H9 (cell line): ENCODE results near the gene UPF2. TPM values are rescaled to one million over a fixed set of nuclear protein-coding genes. Genes with fewer than 3 reads are reported as not detected.

Source experiments
- DNase-seq: peaks from one replicate; pipeline ENCODE4 v3.0.0-alpha.2; 2017
- H2AFZ ChIP-seq: one replicate; pipeline ENCODE4 v1.6.1; 2013; ENCODE audit warnings: mild to moderate bottlenecking, low read length, control low read depth, moderate library complexity
- H2AK5ac ChIP-seq: 2 replicates; pipeline ENCODE4 v1.6.1; 2013; ENCODE audit warnings: low read length, control low read depth, mixed read lengths; ENCODE audit not compliant: insufficient read length
- H2BK120ac ChIP-seq: one replicate; pipeline ENCODE4 v1.6.1; 2013; ENCODE audit warnings: low read depth, mild to moderate bottlenecking, low read length, control low read depth, inconsistent platforms; ENCODE audit not compliant: poor library complexity, severe bottlenecking
- H2BK12ac ChIP-seq: 2 replicates; pipeline ENCODE4 v1.6.1; 2013; ENCODE audit warnings: low read length, control low read depth, mixed read lengths, low read depth; ENCODE audit not compliant: insufficient read length
- H2BK15ac ChIP-seq: 2 replicates; pipeline ENCODE4 v1.6.1; 2013; ENCODE audit warnings: low read depth, low read length, control low read depth
- H2BK20ac ChIP-seq: one replicate; pipeline ENCODE4 v1.6.1; 2013; ENCODE audit warnings: low read depth, mild to moderate bottlenecking, low read length, control low read depth, inconsistent platforms; ENCODE audit not compliant: poor library complexity, severe bottlenecking
- H2BK5ac ChIP-seq: 2 replicates; pipeline ENCODE4 v1.6.1; 2013; ENCODE audit warnings: low read length, control low read depth, mixed read lengths; ENCODE audit not compliant: insufficient read length
- H3K14ac ChIP-seq: 2 replicates; pipeline ENCODE4 v1.6.1; 2013; ENCODE audit warnings: low read length, control low read depth; ENCODE audit not compliant: insufficient read depth
- H3K18ac ChIP-seq: 2 replicates; pipeline ENCODE4 v1.6.1; 2013; ENCODE audit warnings: low read depth, mild to moderate bottlenecking, mixed read lengths, low read length, control low read depth; ENCODE audit not compliant: insufficient read length
- H3K23ac ChIP-seq: 2 replicates; pipeline ENCODE4 v1.6.1; 2013; ENCODE audit warnings: low read length, control low read depth, mixed read lengths, low read depth; ENCODE audit not compliant: insufficient read length
- H3K23me2 ChIP-seq: 2 replicates; pipeline ENCODE4 v1.6.1; 2013; ENCODE audit warnings: low read depth, mild to moderate bottlenecking, mixed read lengths, low read length, control low read depth; ENCODE audit not compliant: insufficient read length, poor library complexity, severe bottlenecking
- H3K27ac ChIP-seq: 2 replicates; pipeline ENCODE4 v1.5.1; 2013; ENCODE audit warnings: low read length, control low read depth, mixed read lengths, low read depth; ENCODE audit not compliant: insufficient read length
- H3K27me3 ChIP-seq: 2 replicates; pipeline ENCODE4 v1.6.1; 2013; ENCODE audit warnings: low read length, control low read depth, inconsistent platforms; ENCODE audit not compliant: insufficient read depth
- H3K4ac ChIP-seq: 2 replicates; pipeline ENCODE4 v1.6.1; 2013; ENCODE audit warnings: low read depth, mild to moderate bottlenecking, control low read depth, inconsistent platforms, low read length, moderate library complexity
- H3K4me1 ChIP-seq: 2 replicates; pipeline ENCODE4 v1.6.1; 2013; ENCODE audit warnings: low read length, control low read depth, inconsistent platforms; ENCODE audit not compliant: insufficient read depth
- H3K4me2 ChIP-seq: 2 replicates; pipeline ENCODE4 v1.6.1; 2013; ENCODE audit warnings: low read length, control low read depth, mixed read lengths; ENCODE audit not compliant: insufficient read length, insufficient read depth
- H3K56ac ChIP-seq: 2 replicates; pipeline ENCODE4 v1.6.1; 2013; ENCODE audit warnings: low read depth, mild to moderate bottlenecking, mixed read lengths, low read length, control low read depth; ENCODE audit not compliant: insufficient read length
- H3K79me1 ChIP-seq: 2 replicates; pipeline ENCODE4 v1.6.1; 2013; ENCODE audit warnings: low read depth, mild to moderate bottlenecking, moderate library complexity, low read length, control low read depth, inconsistent platforms; ENCODE audit not compliant: insufficient read depth, poor library complexity, severe bottlenecking
- H3K79me2 ChIP-seq: 2 replicates; pipeline ENCODE4 v1.6.1; 2013; ENCODE audit warnings: low read length, control low read depth, inconsistent platforms; ENCODE audit not compliant: insufficient read depth
- H3K9ac ChIP-seq: 2 replicates; pipeline ENCODE4 v1.6.1; 2013; ENCODE audit warnings: low read length, control low read depth, mixed read lengths; ENCODE audit not compliant: insufficient read length; ENCODE audit errors: extremely low read depth
- H3K9me3 ChIP-seq: one replicate; pipeline ENCODE4 v1.6.1; 2013; ENCODE audit warnings: low read depth, low read length, inconsistent platforms; ENCODE audit not compliant: control insufficient read depth
- H3T11ph ChIP-seq: one replicate; pipeline ENCODE4 v1.6.1; 2013; ENCODE audit warnings: mild to moderate bottlenecking, low read length, control low read depth, inconsistent platforms
- H4K20me1 ChIP-seq: one replicate; pipeline ENCODE4 v1.6.1; 2013; ENCODE audit not compliant: control insufficient read depth, insufficient read length, insufficient read depth
- H4K5ac ChIP-seq: 2 replicates; pipeline ENCODE4 v1.6.1; 2013; ENCODE audit warnings: low read depth, mild to moderate bottlenecking, mixed read lengths, low read length, control low read depth; ENCODE audit not compliant: insufficient read length
- H4K8ac ChIP-seq: replicated peaks from 2 replicates; pipeline ENCODE4 v1.6.1; 2013; ENCODE audit warnings: low read length, control low read depth, mixed read lengths, low read depth; ENCODE audit not compliant: insufficient read length
- H4K91ac ChIP-seq: 2 replicates; pipeline ENCODE4 v1.6.1; 2013; ENCODE audit warnings: low read depth, mild to moderate bottlenecking, moderate library complexity, mixed read lengths, low read length, control low read depth; ENCODE audit not compliant: insufficient read length
- H3K27ac Mint-ChIP-seq, 3 experiments: 2 replicates in 2 of 3; 3 replicates in 1 of 3; pipeline ENCODE4 v1.8.0; 2020 to 2021; ENCODE audit warnings: mixed read lengths in 3 of 3, mild to moderate bottlenecking in 1 of 3, moderate library complexity in 1 of 3
- H3K27me3 Mint-ChIP-seq: 2 replicates; pipeline ENCODE4 v1.8.0; 2021; ENCODE audit warnings: low read depth, mild to moderate bottlenecking, moderate library complexity, mixed read lengths
- H3K36me3 Mint-ChIP-seq, 3 experiments: 2 replicates in 2 of 3; 3 replicates in 1 of 3; pipeline ENCODE4 v1.8.0; 2020 to 2021; ENCODE audit warnings: low read depth in 3 of 3, mixed read lengths in 3 of 3; ENCODE audit not compliant: insufficient read depth in 1 of 3
- H3K4me1 Mint-ChIP-seq, 2 experiments: 2 replicates each; pipeline ENCODE4 v1.8.0; 2020; ENCODE audit warnings: mixed read lengths in 2 of 2
- H3K4me3 Mint-ChIP-seq, 2 experiments: 2 replicates in 1 of 2; 3 replicates in 1 of 2; pipeline ENCODE4 v1.8.0; 2020 to 2021; ENCODE audit warnings: mild to moderate bottlenecking in 2 of 2, mixed read lengths in 2 of 2, moderate library complexity in 1 of 2
- H3K9me3 Mint-ChIP-seq, 2 experiments: 2 replicates in 1 of 2; 3 replicates in 1 of 2; pipeline ENCODE4 v1.8.0; 2020; ENCODE audit warnings: mild to moderate bottlenecking in 2 of 2, mixed read lengths in 2 of 2, moderate library complexity in 1 of 2
- CTCF ChIP-seq: fragments of 200-600 bp; sonication (generic); conservative IDR thresholded peaks from 3 replicates; pipeline ENCODE4 v1.8.0; 2021; ENCODE audit warnings: antibody characterized with exemption, mild to moderate bottlenecking
- WGBS: extraction: QIAGEN DNeasy Blood & Tissue Kit; methylation state at CpG from one replicate; pipeline ENCODE4 v1.1.7; 2013; ENCODE audit warnings: missing lambda C conversion rate, low lambda C conversion rate, mixed read lengths; ENCODE audit not compliant: insufficient read length; ENCODE audit errors: extremely low coverage; 5-methylcytosine and 5-hydroxymethylcytosine counted together
- total RNA-seq: library from RNA; stranded (reverse); gene quantifications from 2 replicates; pipeline ENCODE4 v1.2.1, GENCODE V29; 2021

Gene UPF2
- total RNA-seq, 1 experiment from 2014 or later = 34.1 TPM

- no peaks in the 10 kb centered on the region for H3K9me3 Mint-ChIP-seq
- H2BK12ac ChIP-seq = no peak overlapping the region
- H4K20me1 ChIP-seq = no peaks in the 10 kb centered on the region
- no peak overlapping the region for H2BK5ac ChIP-seq
- H3K9me3 ChIP-seq = no peaks in the 10 kb centered on the region
- H4K91ac ChIP-seq = no peak overlapping the region
- no peak for TF ChIP-seq CTCF
- H3K9ac ChIP-seq = no peak overlapping the region
- no peaks in the 10 kb centered on the region for H3K27me3 ChIP-seq
- H3K79me1 ChIP-seq = no peaks in the 10 kb centered on the region
- peaks cover 6% of the 10 kb centered on the region; the same call in 1 of the 2 replicates for H3K4me1 ChIP-seq
- H3K18ac ChIP-seq = peak overlapping the region; percentile 3
- 0 out of 2 replicates have a peak overlapping the region, but pooled peaks have one; percentile 62 for H3K14ac ChIP-seq
- no peak overlapping the region for H3K27ac ChIP-seq
- no peak overlapping the region for H3K23ac ChIP-seq
- DNase-seq = no peak
- H3K23me2 ChIP-seq = no peaks in the 10 kb centered on the region
- H3K79me2 ChIP-seq = no peaks in the 10 kb centered on the region
- no peak overlapping the region for H3T11ph ChIP-seq
- no peak overlapping the region for H2BK15ac ChIP-seq
- no CpG with 5 or more reads among the region's 6 CpGs for WGBS
- no peaks in the 10 kb centered on the region; the same call in 1 of the 2 replicates for H3K27me3 Mint-ChIP-seq
- H3K56ac ChIP-seq = no peak overlapping the region
- H2BK20ac ChIP-seq = no peak overlapping the region
- H2AK5ac ChIP-seq = no peak overlapping the region
- H2AFZ ChIP-seq = no peak overlapping the region
- no peak overlapping the region for H3K4me3 Mint-ChIP-seq
- H3K4me1 Mint-ChIP-seq = peaks cover 30 to 37% of the 10 kb centered on the region in 2 experiments
- no peak overlapping the region for H2BK120ac ChIP-seq
- no peak overlapping the region for H4K5ac ChIP-seq
- H3K27ac Mint-ChIP-seq = no peak overlapping the region; a peak in 1 of 7 replicates
- H3K4ac ChIP-seq = no peak overlapping the region
- no peak overlapping the region for H4K8ac ChIP-seq
- no peaks in the 10 kb centered on the region for H3K36me3 Mint-ChIP-seq
- H3K4me2 ChIP-seq = no peak overlapping the region
Measured at GRCh38 chr10:11876324-11876723, 166.3 kb downstream of the UPF2 start.
